ENCODE data around the gene DDX31. TPM values are rescaled to one million over a fixed set of nuclear protein-coding genes. Genes with fewer than 3 reads are reported as not detected.

DDX31 gene
- total RNA-seq, 2 experiments from 2014 or later = 28.3 to 28.8 TPM

GRCh38 chr9:132585954-132586829 lies 83.6 kb downstream of the DDX31 start:
- Histone ChIP-seq H3K9me3 (ENCODE audit: low read length) (no peaks in the 10 kb centered on the region), H3K27ac (ENCODE audit: low read depth, low read length, poor library complexity, severe bottlenecking) (no peak overlapping the region), H3K79me2 (ENCODE audit: insufficient read depth, low read depth, low read length) (no peaks in the 10 kb centered on the region), H3K4me1 (ENCODE audit: insufficient read depth, low read length, poor library complexity, severe bottlenecking) (no peaks in the 10 kb centered on the region), H4K20me1 (ENCODE audit: insufficient read depth, low read length) (no peaks in the 10 kb centered on the region), H3K36me3 (ENCODE audit: insufficient read depth, low read length) (no peaks in the 10 kb centered on the region), H3K9me2 (ENCODE audit: insufficient read depth, low read length) (no peaks in the 10 kb centered on the region), H3K4me2 (ENCODE audit: low read length) (no peak overlapping the region), H2AFZ (ENCODE audit: low read length) (no peak overlapping the region), H3K4me3 (ENCODE audit: low read depth, low read length, poor library complexity, severe bottlenecking) (no peak overlapping the region)
- CTCF ChIA-PET (ENCODE audit: unreplicated experiment) = no interaction called here
- intact Hi-C loops (cut with micrococcal nuclease; ENCODE audit: unreplicated experiment) = no loop called here
- POLR2A ChIA-PET = no interaction called here
- BruUV-seq (replicated peaks) = no TSS peak
- TF ChIP-seq EZH2phosphoT487 (IDR thresholded peaks at IDR 0.05; ENCODE audit: borderline replicate concordance, low read depth, low read length) = no peak
- TF ChIP-seq, protein P1, sequence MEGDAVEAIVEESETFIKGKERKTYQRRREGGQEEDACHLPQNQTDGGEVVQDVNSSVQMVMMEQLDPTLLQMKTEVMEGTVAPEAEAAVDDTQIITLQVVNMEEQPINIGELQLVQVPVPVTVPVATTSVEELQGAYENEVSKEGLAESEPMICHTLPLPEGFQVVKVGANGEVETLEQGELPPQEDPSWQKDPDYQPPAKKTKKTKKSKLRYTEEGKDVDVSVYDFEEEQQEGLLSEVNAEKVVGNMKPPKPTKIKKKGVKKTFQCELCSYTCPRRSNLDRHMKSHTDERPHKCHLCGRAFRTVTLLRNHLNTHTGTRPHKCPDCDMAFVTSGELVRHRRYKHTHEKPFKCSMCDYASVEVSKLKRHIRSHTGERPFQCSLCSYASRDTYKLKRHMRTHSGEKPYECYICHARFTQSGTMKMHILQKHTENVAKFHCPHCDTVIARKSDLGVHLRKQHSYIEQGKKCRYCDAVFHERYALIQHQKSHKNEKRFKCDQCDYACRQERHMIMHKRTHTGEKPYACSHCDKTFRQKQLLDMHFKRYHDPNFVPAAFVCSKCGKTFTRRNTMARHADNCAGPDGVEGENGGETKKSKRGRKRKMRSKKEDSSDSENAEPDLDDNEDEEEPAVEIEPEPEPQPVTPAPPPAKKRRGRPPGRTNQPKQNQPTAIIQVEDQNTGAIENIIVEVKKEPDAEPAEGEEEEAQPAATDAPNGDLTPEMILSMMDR (conservative IDR thresholded peaks at IDR 0.05; ENCODE audit: low read length) = no peak
- DNase-seq (ENCODE audit: low spot score) = no peak

- Histone ChIP-seq H3K4me3 (ENCODE audit: low read depth, low read length, poor library complexity, severe bottlenecking) (no peak overlapping the region), H3K27ac (ENCODE audit: low read depth, low read length, poor library complexity, severe bottlenecking) (no peak overlapping the region), H3K9me3 (ENCODE audit: low read length) (no peaks in the 10 kb centered on the region), H2AFZ (ENCODE audit: low read length) (no peak overlapping the region), H3K36me3 (ENCODE audit: insufficient read depth, low read length) (no peaks in the 10 kb centered on the region), H3K79me2 (ENCODE audit: insufficient read depth, low read depth, low read length) (no peaks in the 10 kb centered on the region), H4K20me1 (ENCODE audit: insufficient read depth, low read length) (no peaks in the 10 kb centered on the region), H3K4me1 (ENCODE audit: insufficient read depth, low read length, poor library complexity, severe bottlenecking) (no peaks in the 10 kb centered on the region), H3K9me2 (ENCODE audit: insufficient read depth, low read length) (no peaks in the 10 kb centered on the region), H3K4me2 (ENCODE audit: low read length) (no peak overlapping the region)
- intact Hi-C loops (cut with micrococcal nuclease; ENCODE audit: unreplicated experiment) = no loop called here
- BruUV-seq (replicated peaks) = no TSS peak
- CTCF ChIA-PET (ENCODE audit: unreplicated experiment) = no interaction called here
- POLR2A ChIA-PET = interaction anchor here (0.6 kb wide), 2 partner anchors 45 to 1479 kb away, joined by 3 read pairs; no protein-coding TSS in a partner anchor
- no peak for DNase-seq (ENCODE audit: low spot score)
- TF ChIP-seq EZH2phosphoT487 (IDR thresholded peaks at IDR 0.05; ENCODE audit: borderline replicate concordance, low read depth, low read length) = no peak
- TF ChIP-seq, protein P1 (conservative IDR thresholded peaks at IDR 0.05; ENCODE audit: low read length) = no peak
These were observed 84.9 kb downstream of the DDX31 start for GRCh38 chr9:132584601-132585560.
